ENCODE data around the gene ETV3. TPM values are rescaled to one million over a fixed set of nuclear protein-coding genes. Genes with fewer than 3 reads are reported as not detected.

The ETV3 gene
- total RNA-seq, 1 experiment from 2014 or later = 25.8 TPM

DNA sequence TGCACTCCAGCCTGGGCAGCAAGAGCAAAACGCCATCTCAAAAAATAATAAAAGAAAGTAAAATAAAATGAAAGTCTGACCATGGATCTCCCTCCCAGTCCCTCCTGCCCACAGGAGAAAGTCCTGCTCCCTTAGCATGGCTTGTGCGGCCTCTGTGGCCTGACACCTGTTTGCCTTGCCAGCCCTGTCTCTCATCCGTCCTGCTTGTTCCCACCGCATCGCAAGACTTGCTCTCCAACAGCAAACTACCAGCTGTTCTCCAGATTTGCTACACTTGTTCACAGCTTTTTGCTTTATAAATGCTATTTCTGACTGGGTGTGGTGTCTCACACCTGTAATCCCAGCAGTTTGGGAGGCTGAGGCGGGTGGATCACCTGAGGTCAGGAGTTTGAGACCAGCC lies 41.3 kb downstream of the ETV3 start:
- intact Hi-C loops (cut with micrococcal nuclease; ENCODE audit: unreplicated experiment) = no loop called here
- no peak overlapping the region for H3K4me3 Mint-ChIP-seq (ENCODE audit: unreplicated experiment)
- TF ChIP-seq, protein P1, sequence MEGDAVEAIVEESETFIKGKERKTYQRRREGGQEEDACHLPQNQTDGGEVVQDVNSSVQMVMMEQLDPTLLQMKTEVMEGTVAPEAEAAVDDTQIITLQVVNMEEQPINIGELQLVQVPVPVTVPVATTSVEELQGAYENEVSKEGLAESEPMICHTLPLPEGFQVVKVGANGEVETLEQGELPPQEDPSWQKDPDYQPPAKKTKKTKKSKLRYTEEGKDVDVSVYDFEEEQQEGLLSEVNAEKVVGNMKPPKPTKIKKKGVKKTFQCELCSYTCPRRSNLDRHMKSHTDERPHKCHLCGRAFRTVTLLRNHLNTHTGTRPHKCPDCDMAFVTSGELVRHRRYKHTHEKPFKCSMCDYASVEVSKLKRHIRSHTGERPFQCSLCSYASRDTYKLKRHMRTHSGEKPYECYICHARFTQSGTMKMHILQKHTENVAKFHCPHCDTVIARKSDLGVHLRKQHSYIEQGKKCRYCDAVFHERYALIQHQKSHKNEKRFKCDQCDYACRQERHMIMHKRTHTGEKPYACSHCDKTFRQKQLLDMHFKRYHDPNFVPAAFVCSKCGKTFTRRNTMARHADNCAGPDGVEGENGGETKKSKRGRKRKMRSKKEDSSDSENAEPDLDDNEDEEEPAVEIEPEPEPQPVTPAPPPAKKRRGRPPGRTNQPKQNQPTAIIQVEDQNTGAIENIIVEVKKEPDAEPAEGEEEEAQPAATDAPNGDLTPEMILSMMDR (IDR thresholded peaks at IDR 0.05; ENCODE audit: insufficient read depth in 1 of 2, low read depth in 1 of 2, low read length in 1 of 2, severe bottlenecking in 1 of 2, unreplicated experiment in 1 of 2) = no peak
- H3K4me1 Mint-ChIP-seq (ENCODE audit: low read depth, unreplicated experiment) = no peaks in the 10 kb centered on the region
- no peaks in the 10 kb centered on the region for H3K4me1 ChIP-seq
- no peak for DNase-seq
- no peaks in the 10 kb centered on the region for H3K9me3 ChIP-seq
- H3K36me3 ChIP-seq (ENCODE audit: control insufficient read depth, insufficient read depth, low read length) = no peaks in the 10 kb centered on the region
- BruUV-seq (replicated peaks) = no TSS peak
- no peaks in the 10 kb centered on the region for H3K27me3 Mint-ChIP-seq (ENCODE audit: insufficient read depth, unreplicated experiment)
- CTCF ChIA-PET = no interaction called here
- H3K4me3 ChIP-seq (ENCODE audit: low read depth, low read length) = no peak overlapping the region
- no peaks in the 10 kb centered on the region for H3K27me3 ChIP-seq (replicated peaks; ENCODE audit: control insufficient read depth, insufficient read depth, low read length)
- POLR2A ChIA-PET = no interaction called here
- H3K27ac Mint-ChIP-seq (ENCODE audit: unreplicated experiment) = no peak overlapping the region
- H3K9me3 Mint-ChIP-seq (ENCODE audit: unreplicated experiment) = no peaks in the 10 kb centered on the region
- peaks cover 5% of the 10 kb centered on the region for H3K36me3 Mint-ChIP-seq (ENCODE audit: insufficient read depth, unreplicated experiment)

- Histone ChIP-seq H3K4me3 (ENCODE audit: low read depth, low read length) (no peak overlapping the region), H3K4me1 (no peaks in the 10 kb centered on the region), H3K27me3 (replicated peaks; ENCODE audit: control insufficient read depth, insufficient read depth, low read length) (no peaks in the 10 kb centered on the region), H3K36me3 (ENCODE audit: control insufficient read depth, insufficient read depth, low read length) (no peaks in the 10 kb centered on the region), H3K9me3 (no peaks in the 10 kb centered on the region)
- Mint-ChIP-seq H3K36me3 (ENCODE audit: insufficient read depth, unreplicated experiment) (peaks cover 5% of the 10 kb centered on the region), H3K4me3 (ENCODE audit: unreplicated experiment) (no peak overlapping the region), H3K4me1 (ENCODE audit: low read depth, unreplicated experiment) (no peaks in the 10 kb centered on the region), H3K27ac (ENCODE audit: unreplicated experiment) (no peak overlapping the region), H3K27me3 (ENCODE audit: insufficient read depth, unreplicated experiment) (no peaks in the 10 kb centered on the region), H3K9me3 (ENCODE audit: unreplicated experiment) (no peaks in the 10 kb centered on the region)
- ChIA-PET CTCF (interaction anchor here (0.6 to 0.9 kb wide), 2 partner anchors 21 to 41 kb away, joined by 3 read pairs; no protein-coding TSS in a partner anchor), POLR2A (no interaction called here)
- no peak for DNase-seq
- BruUV-seq (replicated peaks) = no TSS peak
- TF ChIP-seq, protein P1 (IDR thresholded peaks at IDR 0.05; ENCODE audit: insufficient read depth in 1 of 2, low read depth in 1 of 2, low read length in 1 of 2, severe bottlenecking in 1 of 2, unreplicated experiment in 1 of 2) = no peak
- intact Hi-C loops (cut with micrococcal nuclease; ENCODE audit: unreplicated experiment) = no loop called here
Observed at GRCh38 chr1:157095551-157095950, 42.6 kb downstream of the ETV3 start.

DNA sequence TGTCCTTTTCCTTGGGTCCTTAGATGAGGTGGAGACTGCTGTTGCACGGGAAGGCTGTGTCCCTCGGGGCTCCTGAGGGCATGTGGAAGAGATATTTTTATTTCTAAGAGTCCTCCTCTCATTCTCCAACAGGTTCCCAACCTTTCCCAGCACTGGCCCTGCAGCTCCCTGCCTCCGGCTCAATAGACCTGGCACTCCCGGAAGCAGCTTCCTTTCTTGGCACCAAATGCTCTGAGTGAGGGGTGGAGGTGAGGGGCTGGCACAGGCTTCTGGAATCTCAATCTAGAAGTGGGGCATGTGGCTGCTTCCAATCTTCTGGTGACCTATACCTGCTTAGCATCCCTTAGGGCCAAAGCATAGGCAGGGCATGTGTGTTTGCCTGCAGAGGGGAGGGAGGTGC lies 43.1 kb downstream of the ETV3 start:
- H3K27me3 Mint-ChIP-seq (ENCODE audit: insufficient read depth, unreplicated experiment) = no peaks in the 10 kb centered on the region
- BruUV-seq (replicated peaks) = no TSS peak
- no peak overlapping the region for H3K4me3 Mint-ChIP-seq (ENCODE audit: unreplicated experiment)
- CTCF ChIA-PET = interaction anchor here (0.9 kb wide), 1 partner anchor 21 kb away, joined by 3 read pairs; no protein-coding TSS in a partner anchor
- TF ChIP-seq, protein P1 (IDR thresholded peaks at IDR 0.05; ENCODE audit: insufficient read depth in 1 of 2, low read depth in 1 of 2, low read length in 1 of 2, severe bottlenecking in 1 of 2, unreplicated experiment in 1 of 2) = no peak
- Histone ChIP-seq H3K4me3 (ENCODE audit: low read depth, low read length) (no peak overlapping the region), H3K27me3 (replicated peaks; ENCODE audit: control insufficient read depth, insufficient read depth, low read length) (no peaks in the 10 kb centered on the region), H3K36me3 (ENCODE audit: control insufficient read depth, insufficient read depth, low read length) (no peaks in the 10 kb centered on the region), H3K4me1 (no peaks in the 10 kb centered on the region), H3K9me3 (no peaks in the 10 kb centered on the region)
- no peak for DNase-seq
- no peaks in the 10 kb centered on the region for H3K9me3 Mint-ChIP-seq (ENCODE audit: unreplicated experiment)
- no peak overlapping the region for H3K27ac Mint-ChIP-seq (ENCODE audit: unreplicated experiment)
- intact Hi-C loops (cut with micrococcal nuclease; ENCODE audit: unreplicated experiment) = no loop called here
- no peaks in the 10 kb centered on the region for H3K4me1 Mint-ChIP-seq (ENCODE audit: low read depth, unreplicated experiment)
- H3K36me3 Mint-ChIP-seq (ENCODE audit: insufficient read depth, unreplicated experiment) = peaks cover 5% of the 10 kb centered on the region
- POLR2A ChIA-PET = no interaction called here

All from Caco-2 (cell line).